GM12891 (cell line): ENCODE data around the gene GTF2A1.

ENCODE experiments used
- POLR2A ChIP-seq: IDR thresholded peaks from 2 replicates; pipeline ENCODE4 v1.6.1; 2011; ENCODE audit warnings: low read depth, low read length, control low read depth
- POLR2AphosphoS5 ChIP-seq: IDR thresholded peaks from 2 replicates; pipeline ENCODE4 v1.6.1; 2011; ENCODE audit warnings: low read depth, low read length, control low read depth

- TF ChIP-seq POLR2A (no peak), POLR2AphosphoS5 (no peak)
These were observed 20.7 kb downstream of the GTF2A1 start for GRCh38 chr14:81200054-81200453.
